A673 (cell line): ENCODE results near the gene ME2. TPM values are rescaled to one million over a fixed set of nuclear protein-coding genes. Genes with fewer than 3 reads are reported as not detected.
"Not testable (repeated sequence)": the region's sequence is repeated elsewhere in the genome, so short reads cannot be mapped to it uniquely, and the experiment has no call there.

Experiments used
- BruUV-seq: library from RNA; stranded (reverse); fragments of 400-500 nt; replicated peaks from 2 replicates; lab custom pipeline; 2021; lab: Mats Ljungman, UMichigan
- CTCF ChIA-PET: fragments of 300-600 bp; sonication (Branson Sonifier 250); formaldehyde crosslinking; loops from one replicate; lab custom pipeline; 2022; ENCODE audit warnings: antibody characterized with exemption; lab: Charles Lee
- POLR2A ChIA-PET: fragments of 300-600 bp; sonication (Branson Sonifier 250); formaldehyde crosslinking; loops from one replicate; lab custom pipeline; 2022; ENCODE audit warnings: antibody characterized with exemption; ENCODE audit not compliant: low non-redundant PET; lab: Charles Lee
- DNase-seq: peaks from one replicate; pipeline ENCODE4 v3.0.0-alpha.2; 2015; ENCODE audit warnings: low spot score
- H3K27ac ChIP-seq: fragments of 200-600 bp; sonication (generic); 2 replicates; pipeline ENCODE4 v1.5.1; 2016; ENCODE audit warnings: mixed run types, low read depth, mild to moderate bottlenecking, mixed read lengths, antibody characterized with exemption, low read length; ENCODE audit not compliant: poor library complexity, severe bottlenecking
- H3K27me3 ChIP-seq: fragments of 200-600 bp; sonication (generic); replicated peaks from 2 replicates; pipeline ENCODE4 v1.6.1; 2017; ENCODE audit warnings: mixed run types, low read depth, mild to moderate bottlenecking, mixed read lengths, antibody characterized with exemption, low read length; ENCODE audit not compliant: insufficient read depth, poor library complexity
- H3K36me3 ChIP-seq: fragments of 200-600 bp; sonication (generic); 2 replicates; pipeline ENCODE4 v1.6.1; 2016; ENCODE audit warnings: mixed run types, mild to moderate bottlenecking, mixed read lengths, antibody characterized with exemption, low read length; ENCODE audit not compliant: insufficient read depth, poor library complexity, severe bottlenecking
- H3K4me1 ChIP-seq: fragments of 200-600 bp; sonication (generic); 2 replicates; pipeline ENCODE4 v1.6.1; 2017; ENCODE audit warnings: mixed run types, mild to moderate bottlenecking, mixed read lengths, antibody characterized with exemption, low read length; ENCODE audit not compliant: insufficient read depth, poor library complexity, severe bottlenecking
- H3K4me3 ChIP-seq: fragments of 200-600 bp; sonication (generic); 2 replicates; pipeline ENCODE4 v1.5.1; 2016; ENCODE audit warnings: low read depth, mixed run types, mild to moderate bottlenecking, mixed read lengths, low read length; ENCODE audit not compliant: poor library complexity, severe bottlenecking
- H3K9me3 ChIP-seq: fragments of 200-600 bp; sonication (generic); 2 replicates; pipeline ENCODE4 v1.6.1; 2016; ENCODE audit warnings: mixed run types, low read depth, mild to moderate bottlenecking, mixed read lengths, antibody characterized with exemption, low read length; ENCODE audit not compliant: poor library complexity, severe bottlenecking
- EZH2 ChIP-seq: fragments of 200-600 bp; sonication (generic); IDR thresholded peaks from 2 replicates; pipeline ENCODE4 v1.6.1; 2017; ENCODE audit warnings: borderline replicate concordance, low read depth, mild to moderate bottlenecking, mixed read lengths, antibody characterized with exemption, low read length; ENCODE audit not compliant: poor library complexity, severe bottlenecking
- intact Hi-C: fragments of 100-400 bp; cut with micrococcal nuclease; formaldehyde crosslinking; loops from one replicate; pipeline ENCODE4 v1.10.0; 2022; ENCODE audit not compliant: unreplicated experiment
- total RNA-seq: library from RNA; stranded (reverse); gene quantifications from 2 replicates; pipeline ENCODE4 v1.2.3, GENCODE V29; 2021
- TF ChIP-seq, protein P1 (sequence below): fragments of 300-800, 200-600 bp; sonication (generic); conservative IDR thresholded peaks from 2 replicates; pipeline ENCODE4 v1.5.1; 2017; ENCODE audit warnings: low read depth, mild to moderate bottlenecking, antibody characterized with exemption, low read length, moderate library complexity, mixed read lengths

ME2 gene
- total RNA-seq, 1 experiment from 2014 or later, result 55.3 TPM

DNA sequence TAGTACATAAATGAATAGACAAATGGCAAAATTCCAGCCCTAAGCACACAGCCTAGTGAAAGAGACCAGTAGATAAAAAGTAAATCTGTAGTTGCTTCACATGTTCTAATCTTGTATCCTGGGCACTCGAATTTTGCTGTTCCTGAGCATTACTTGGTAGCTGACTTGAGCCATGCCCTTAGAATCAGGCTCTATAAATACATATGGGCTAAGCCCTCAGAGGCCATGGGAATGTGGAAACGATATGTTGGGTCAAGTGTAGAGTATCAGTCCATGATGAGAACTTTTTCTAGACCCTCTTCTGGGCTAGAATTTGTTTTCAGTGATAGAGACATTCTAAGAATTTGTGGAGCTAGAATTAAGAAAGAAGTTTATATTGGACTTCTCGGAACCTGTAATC lies 110.8 kb downstream of the ME2 start:
- POLR2A ChIA-PET, result no interaction called here
- no peak for TF ChIP-seq EZH2
- TF ChIP-seq, protein P1, sequence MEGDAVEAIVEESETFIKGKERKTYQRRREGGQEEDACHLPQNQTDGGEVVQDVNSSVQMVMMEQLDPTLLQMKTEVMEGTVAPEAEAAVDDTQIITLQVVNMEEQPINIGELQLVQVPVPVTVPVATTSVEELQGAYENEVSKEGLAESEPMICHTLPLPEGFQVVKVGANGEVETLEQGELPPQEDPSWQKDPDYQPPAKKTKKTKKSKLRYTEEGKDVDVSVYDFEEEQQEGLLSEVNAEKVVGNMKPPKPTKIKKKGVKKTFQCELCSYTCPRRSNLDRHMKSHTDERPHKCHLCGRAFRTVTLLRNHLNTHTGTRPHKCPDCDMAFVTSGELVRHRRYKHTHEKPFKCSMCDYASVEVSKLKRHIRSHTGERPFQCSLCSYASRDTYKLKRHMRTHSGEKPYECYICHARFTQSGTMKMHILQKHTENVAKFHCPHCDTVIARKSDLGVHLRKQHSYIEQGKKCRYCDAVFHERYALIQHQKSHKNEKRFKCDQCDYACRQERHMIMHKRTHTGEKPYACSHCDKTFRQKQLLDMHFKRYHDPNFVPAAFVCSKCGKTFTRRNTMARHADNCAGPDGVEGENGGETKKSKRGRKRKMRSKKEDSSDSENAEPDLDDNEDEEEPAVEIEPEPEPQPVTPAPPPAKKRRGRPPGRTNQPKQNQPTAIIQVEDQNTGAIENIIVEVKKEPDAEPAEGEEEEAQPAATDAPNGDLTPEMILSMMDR, result no peak
- BruUV-seq, result no TSS peak
- no peak overlapping the region for H3K27ac ChIP-seq
- H3K9me3 ChIP-seq, result no peaks in the 10 kb centered on the region
- CTCF ChIA-PET, result no interaction called here
- no peak for DNase-seq
- H3K4me3 ChIP-seq, result no peak overlapping the region
- H3K36me3 ChIP-seq, result no peaks in the 10 kb centered on the region
- H3K4me1 ChIP-seq, result no peaks in the 10 kb centered on the region
- H3K27me3 ChIP-seq, result no peaks in the 10 kb centered on the region
- intact Hi-C loops, result no loop called here

- ChIA-PET CTCF (no interaction called here), POLR2A (no interaction called here)
- Histone ChIP-seq H3K27me3 (no peaks in the 10 kb centered on the region), H3K27ac (no peak overlapping the region), H3K4me3 (no peak overlapping the region), H3K9me3 (no peaks in the 10 kb centered on the region), H3K4me1 (no peaks in the 10 kb centered on the region), H3K36me3 (no peaks in the 10 kb centered on the region)
- TF ChIP-seq, protein P1, result no peak
- TF ChIP-seq EZH2, result no peak
- intact Hi-C loops, result no loop called here
- no TSS peak for BruUV-seq
- no peak for DNase-seq
Observed at GRCh38 chr18:50992351-50992762, 113.4 kb downstream of the ME2 start.

DNA sequence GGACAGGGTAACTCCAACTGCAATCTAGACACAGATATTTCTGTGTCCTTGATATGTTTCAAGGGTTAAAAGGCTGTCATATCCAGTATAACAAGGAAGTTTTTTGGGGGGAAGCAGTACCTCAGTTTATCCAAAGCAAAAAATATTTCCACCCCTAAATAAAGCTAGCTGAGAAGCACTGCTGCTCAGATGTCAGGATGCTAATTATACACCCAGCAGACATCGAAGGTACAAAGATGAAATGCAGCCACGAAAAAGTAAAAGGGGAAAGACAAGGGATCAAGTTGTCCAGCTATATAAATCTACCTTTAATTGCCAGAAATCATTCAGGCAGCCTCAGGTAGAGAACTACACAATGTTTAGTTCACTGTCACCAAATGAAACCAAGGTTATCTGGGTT lies 115.1 kb downstream of the ME2 start:
- no peak for TF ChIP-seq EZH2
- TF ChIP-seq, protein P1, result no peak
- CTCF ChIA-PET, result no interaction called here

GRCh38 chr18:51003174-51003573 lies 124.3 kb downstream of the ME2 start:
- H3K9me3 ChIP-seq, H3K4me1 ChIP-seq, BruUV-seq, CTCF ChIA-PET, POLR2A ChIA-PET, intact Hi-C loops, H3K27me3 ChIP-seq, H3K36me3 ChIP-seq, DNase-seq, H3K4me3 ChIP-seq, H3K27ac ChIP-seq: not testable (repeated sequence)

More for the DNA sequence above, 115.1 kb downstream of the ME2 start:
- Histone ChIP-seq H3K36me3 (no peaks in the 10 kb centered on the region), H3K9me3 (no peaks in the 10 kb centered on the region), H3K4me3 (no peak overlapping the region), H3K27ac (no peak overlapping the region), H3K27me3 (no peaks in the 10 kb centered on the region), H3K4me1 (no peaks in the 10 kb centered on the region)
- intact Hi-C loops, result no loop called here
- BruUV-seq, result no TSS peak
- DNase-seq, result no peak
- POLR2A ChIA-PET, result no interaction called here
